Measurements from ENCODE around the gene TK2.

- no peak for TF ChIP-seq POLR2A (IDR thresholded peaks at IDR 0.05)
- TF ChIP-seq, protein P1, sequence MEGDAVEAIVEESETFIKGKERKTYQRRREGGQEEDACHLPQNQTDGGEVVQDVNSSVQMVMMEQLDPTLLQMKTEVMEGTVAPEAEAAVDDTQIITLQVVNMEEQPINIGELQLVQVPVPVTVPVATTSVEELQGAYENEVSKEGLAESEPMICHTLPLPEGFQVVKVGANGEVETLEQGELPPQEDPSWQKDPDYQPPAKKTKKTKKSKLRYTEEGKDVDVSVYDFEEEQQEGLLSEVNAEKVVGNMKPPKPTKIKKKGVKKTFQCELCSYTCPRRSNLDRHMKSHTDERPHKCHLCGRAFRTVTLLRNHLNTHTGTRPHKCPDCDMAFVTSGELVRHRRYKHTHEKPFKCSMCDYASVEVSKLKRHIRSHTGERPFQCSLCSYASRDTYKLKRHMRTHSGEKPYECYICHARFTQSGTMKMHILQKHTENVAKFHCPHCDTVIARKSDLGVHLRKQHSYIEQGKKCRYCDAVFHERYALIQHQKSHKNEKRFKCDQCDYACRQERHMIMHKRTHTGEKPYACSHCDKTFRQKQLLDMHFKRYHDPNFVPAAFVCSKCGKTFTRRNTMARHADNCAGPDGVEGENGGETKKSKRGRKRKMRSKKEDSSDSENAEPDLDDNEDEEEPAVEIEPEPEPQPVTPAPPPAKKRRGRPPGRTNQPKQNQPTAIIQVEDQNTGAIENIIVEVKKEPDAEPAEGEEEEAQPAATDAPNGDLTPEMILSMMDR (IDR thresholded peaks at IDR 0.05): no peak
These were observed 39.6 kb downstream of the TK2 start for GRCh38 chr16:66510298-66510697.

Measured in heart left ventricle (tissue), 13 donors.